MCF 10A (cell line): Measurements from ENCODE around the gene TCF12. TPM values are rescaled to one million over a fixed set of nuclear protein-coding genes. Genes with fewer than 3 reads are reported as not detected.

ENCODE experiments used
- BruUV-seq: library from RNA; stranded (reverse); fragments of 400-500 nt; replicated peaks from 2 replicates; lab custom pipeline; 2021; lab: Mats Ljungman, UMichigan
- CTCF ChIA-PET: fragments of 300-600 bp; sonication (Branson Sonifier 250); formaldehyde crosslinking; extraction: SDS; loops from one replicate; lab custom pipeline; 2021; ENCODE audit warnings: antibody characterized with exemption, inconsistent platforms; lab: Yijun Ruan, JAX
- POLR2A ChIA-PET: fragments of 300-600, 350-650 bp; sonication (Branson Sonifier 250); formaldehyde crosslinking; extraction: SDS; loops from one replicate; lab custom pipeline; 2020; ENCODE audit warnings: antibody characterized with exemption, inconsistent platforms; lab: Yijun Ruan, JAX
- DNase-seq: peaks from one replicate; pipeline ENCODE4 v3.0.0-alpha.2; 2018; ENCODE audit not compliant: unreplicated experiment
- H3K27ac Mint-ChIP-seq: one replicate; pipeline ENCODE4 v1.8.0; 2022; ENCODE audit warnings: mild to moderate bottlenecking, low read depth, mixed read lengths; ENCODE audit not compliant: unreplicated experiment
- H3K27me3 Mint-ChIP-seq: one replicate; pipeline ENCODE4 v1.8.0; 2022; ENCODE audit warnings: mixed read lengths; ENCODE audit not compliant: insufficient read depth, unreplicated experiment
- H3K36me3 Mint-ChIP-seq: one replicate; pipeline ENCODE4 v1.8.0; 2022; ENCODE audit warnings: mild to moderate bottlenecking, moderate library complexity, mixed read lengths; ENCODE audit not compliant: insufficient read depth, unreplicated experiment
- H3K4me1 Mint-ChIP-seq: one replicate; pipeline ENCODE4 v1.8.0; 2022; ENCODE audit warnings: mixed read lengths; ENCODE audit not compliant: insufficient read depth, unreplicated experiment
- H3K4me3 Mint-ChIP-seq: one replicate; pipeline ENCODE4 v1.8.0; 2022; ENCODE audit warnings: mild to moderate bottlenecking, moderate library complexity, mixed read lengths; ENCODE audit not compliant: unreplicated experiment
- H3K9me3 Mint-ChIP-seq: one replicate; pipeline ENCODE4 v1.8.0; 2022; ENCODE audit warnings: mixed read lengths; ENCODE audit not compliant: unreplicated experiment
- CTCF ChIP-seq: fragments of 200-600 bp; IDR thresholded peaks from one replicate; pipeline ENCODE4 v1.8.0; 2022; ENCODE audit warnings: antibody characterized with exemption, mild to moderate bottlenecking; ENCODE audit not compliant: unreplicated experiment
- intact Hi-C: fragments of 100-400 bp; cut with micrococcal nuclease; formaldehyde crosslinking; loops from 2 replicates; pipeline ENCODE4 v1.14.1; 2022
- total RNA-seq: library from RNA; stranded (reverse); gene quantifications from 2 replicates; pipeline ENCODE4 v1.2.3, GENCODE V29; 2022

The TCF12 gene
- total RNA-seq, 1 experiment from 2014 or later, result 140 TPM

DNA sequence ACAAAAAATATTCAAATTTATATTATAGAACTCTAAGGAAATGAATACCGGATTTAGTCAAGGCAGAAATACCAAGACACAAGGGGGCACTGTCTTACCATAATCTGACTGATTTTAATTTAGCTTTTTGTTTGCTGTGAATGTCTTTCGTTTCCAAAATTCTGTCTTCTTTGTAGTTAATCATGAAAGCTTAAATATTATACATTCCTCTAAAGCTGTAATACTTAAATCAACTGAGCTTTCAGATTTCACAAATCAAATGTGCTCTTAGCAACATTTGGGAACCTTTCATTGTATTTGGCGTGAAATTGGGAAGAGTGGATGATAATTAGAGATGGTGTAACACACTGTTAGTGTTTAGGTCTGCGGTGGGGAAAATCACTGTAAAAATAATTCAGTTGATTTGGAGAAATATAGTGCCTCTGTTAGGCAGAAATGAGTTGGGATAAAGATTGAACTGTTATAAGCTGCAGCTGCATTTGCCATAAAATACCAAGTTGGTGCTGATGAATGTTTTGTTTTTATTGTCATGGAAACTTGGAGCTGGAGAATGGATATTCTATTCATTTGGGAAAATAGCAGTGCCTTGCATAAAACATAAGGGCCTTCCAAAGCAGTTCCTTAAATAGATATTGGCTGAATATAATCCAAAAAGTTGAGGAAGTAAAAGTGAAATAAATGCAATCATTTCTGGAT is 228.2 kb downstream of the TCF12 start:
- ChIA-PET POLR2A (interaction anchor here (0.6 to 2.9 kb wide), 5 partner anchors 12 to 235 kb away, joined by 3 to 17 read pairs (median 3); partner anchors contain the start of gene TCF12), CTCF (interaction anchor here (0.6 to 6.8 kb wide), 37 partner anchors 10 to 657 kb away, joined by 3 to 105 read pairs (median 4); partner anchors contain the start of gene TCF12)
- no TSS peak for BruUV-seq
- H3K4me1 Mint-ChIP-seq, result peaks cover 27% of the 10 kb centered on the region
- DNase-seq, result peak; percentile 54
- peak; percentile 69 for TF ChIP-seq CTCF
- no peak overlapping the region for H3K4me3 Mint-ChIP-seq
- H3K36me3 Mint-ChIP-seq, result no peaks in the 10 kb centered on the region
- intact Hi-C loops, result loop anchor here (1.0 to 5.0 kb wide), 4 partner anchors 68 to 381 kb away; no protein-coding TSS in a partner anchor
- H3K27ac Mint-ChIP-seq, result no peak overlapping the region
- no peaks in the 10 kb centered on the region for H3K9me3 Mint-ChIP-seq
- H3K27me3 Mint-ChIP-seq, result no peaks in the 10 kb centered on the region

DNA sequence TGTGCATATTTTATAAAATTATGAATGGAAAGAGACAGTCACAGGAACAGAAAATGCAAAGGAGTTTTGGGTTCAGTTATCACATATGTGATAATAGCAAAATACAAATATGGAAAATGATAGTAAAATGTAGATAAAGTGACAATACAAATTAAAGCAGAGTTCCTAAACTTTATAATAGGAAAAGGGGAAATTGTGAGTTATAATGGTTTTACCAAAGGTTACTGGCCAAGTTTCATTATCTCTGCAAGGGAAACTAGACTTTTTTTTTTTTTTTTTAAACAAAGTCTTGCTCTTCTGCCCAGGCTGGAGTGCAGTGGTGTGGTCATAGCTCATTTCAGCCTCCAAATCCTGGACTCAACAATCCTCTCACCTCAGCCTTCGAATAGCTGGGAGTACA is 229.2 kb downstream of the TCF12 start:
- ChIA-PET CTCF (interaction anchor here (0.7 to 6.8 kb wide), 20 partner anchors 9 to 656 kb away, joined by 3 to 105 read pairs (median 6); partner anchors contain the start of gene TCF12), POLR2A (interaction anchor here (0.6 kb wide), 1 partner anchor 129 kb away, joined by 3 read pairs; no protein-coding TSS in a partner anchor)
- no peak overlapping the region for H3K4me3 Mint-ChIP-seq
- no peak for DNase-seq
- BruUV-seq, result no TSS peak
- no peaks in the 10 kb centered on the region for H3K27me3 Mint-ChIP-seq
- H3K9me3 Mint-ChIP-seq, result no peaks in the 10 kb centered on the region
- intact Hi-C loops, result loop anchor here (5.0 kb wide), 1 partner anchor 130 kb away; no protein-coding TSS in a partner anchor
- H3K36me3 Mint-ChIP-seq, result no peaks in the 10 kb centered on the region
- no peak for TF ChIP-seq CTCF
- H3K4me1 Mint-ChIP-seq, result peaks cover 27% of the 10 kb centered on the region
- no peak overlapping the region for H3K27ac Mint-ChIP-seq

- no peak for TF ChIP-seq CTCF
- peaks cover 4% of the 10 kb centered on the region for H3K36me3 Mint-ChIP-seq
- H3K27me3 Mint-ChIP-seq, result no peaks in the 10 kb centered on the region
- H3K9me3 Mint-ChIP-seq, result no peaks in the 10 kb centered on the region
- no peak for DNase-seq
- ChIA-PET CTCF (interaction anchor here (0.7 to 6.8 kb wide), 12 partner anchors 10 to 380 kb away, joined by 3 to 105 read pairs (median 4); partner anchors contain the start of gene TCF12), POLR2A (no interaction called here)
- H3K27ac Mint-ChIP-seq, result no peak overlapping the region
- H3K4me1 Mint-ChIP-seq, result peaks cover 31% of the 10 kb centered on the region
- no peak overlapping the region for H3K4me3 Mint-ChIP-seq
- no TSS peak for BruUV-seq
- intact Hi-C loops, result loop anchor here (5.0 kb wide), 1 partner anchor 131 kb away; no protein-coding TSS in a partner anchor
These were observed 229.8 kb downstream of the TCF12 start for GRCh38 chr15:57148262-57148661.

DNA sequence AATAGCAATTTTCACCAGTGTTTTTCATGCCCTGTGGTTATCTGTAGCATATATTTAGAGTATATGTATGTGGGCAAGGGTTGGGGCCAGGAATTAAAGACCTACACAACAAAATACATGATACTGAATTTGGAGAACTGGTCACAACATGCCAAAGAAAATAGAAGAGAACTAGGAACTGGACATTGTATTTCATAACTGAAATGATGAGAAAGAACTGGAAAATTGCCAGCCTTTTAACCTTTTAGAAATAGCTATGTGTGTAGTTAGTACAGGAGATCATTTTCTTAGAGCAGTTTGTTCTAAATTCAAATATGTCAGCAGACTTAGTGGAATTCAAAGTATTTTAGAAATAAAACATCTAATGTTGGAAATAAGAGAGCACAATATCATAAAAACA is 230.8 kb downstream of the TCF12 start:
- POLR2A ChIA-PET, result interaction anchor here (0.6 to 1.7 kb wide), 4 partner anchors 9 to 261 kb away, joined by 3 to 6 read pairs (median 3); no protein-coding TSS in a partner anchor
- BruUV-seq, result no TSS peak
- peak; percentile 72 for DNase-seq
- no peak overlapping the region for H3K27ac Mint-ChIP-seq
- peaks cover 6% of the 10 kb centered on the region for H3K36me3 Mint-ChIP-seq
- no peaks in the 10 kb centered on the region for H3K9me3 Mint-ChIP-seq
- H3K4me3 Mint-ChIP-seq, result no peak overlapping the region
- peaks cover 34% of the 10 kb centered on the region for H3K4me1 Mint-ChIP-seq
- TF ChIP-seq CTCF, result no peak
- intact Hi-C loops, result loop anchor here (5.0 kb wide), 1 partner anchor 132 kb away; no protein-coding TSS in a partner anchor
- CTCF ChIA-PET, result interaction anchor here (0.7 to 6.8 kb wide), 6 partner anchors 11 to 231 kb away, joined by 4 to 105 read pairs (median 30); partner anchors contain the start of gene TCF12
- no peaks in the 10 kb centered on the region for H3K27me3 Mint-ChIP-seq
